Measurements from ENCODE around the gene FAM181A.

FAM181A gene

DNA sequence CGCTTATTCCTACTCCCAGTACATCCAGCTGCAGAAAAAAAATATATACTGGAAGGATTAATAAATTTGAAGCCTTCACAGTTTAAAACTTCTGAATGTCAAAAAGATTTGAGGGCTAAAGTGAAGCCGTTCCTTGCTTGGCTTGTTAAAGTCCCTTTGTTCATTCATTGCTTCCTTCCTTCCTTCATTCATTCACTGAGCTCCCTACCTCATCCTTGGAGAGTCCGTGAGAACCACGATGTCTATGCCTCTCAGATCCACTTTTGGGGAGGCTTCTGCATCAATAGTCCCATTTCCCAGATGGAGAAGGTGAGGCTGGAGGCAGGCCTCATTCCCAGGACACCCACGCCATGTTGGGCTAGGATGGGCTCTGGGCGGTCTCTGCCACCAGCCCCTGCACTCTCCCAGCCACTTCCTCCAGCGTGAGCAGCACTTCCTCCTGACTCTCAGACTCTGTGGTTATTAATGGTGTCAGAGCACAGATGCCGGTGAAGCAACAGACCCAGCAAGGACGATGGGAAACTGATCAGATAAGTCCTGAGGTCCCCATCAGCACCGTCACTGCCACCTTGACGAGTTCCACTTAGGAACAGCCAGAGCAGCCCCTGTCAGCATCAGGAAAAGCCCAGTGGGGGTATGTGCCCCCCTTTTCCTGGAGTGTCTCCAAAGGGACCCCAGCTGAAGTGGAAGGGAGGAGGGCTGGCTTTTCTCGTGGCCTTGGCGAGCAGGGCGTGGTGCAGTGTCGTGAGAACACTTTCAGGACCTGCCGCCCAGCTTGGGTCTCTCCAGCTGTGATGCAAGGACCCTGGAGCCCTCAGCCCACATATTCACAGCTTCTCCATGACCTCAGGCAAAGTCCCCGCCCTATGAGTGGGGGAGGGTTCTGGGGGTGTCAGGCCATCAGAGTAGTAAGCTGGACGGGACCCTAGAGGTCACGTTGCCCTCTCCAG is 28.0 kb downstream of the FAM181A start:
- no peaks in the 10 kb centered on the region for H3K36me3 ChIP-seq (ENCODE audit: control insufficient read depth, low read depth, low read length)
- H3K27me3 ChIP-seq (ENCODE audit: control insufficient read depth, insufficient read depth, low read length) = no peaks in the 10 kb centered on the region
- H3K4me1 ChIP-seq (ENCODE audit: control insufficient read depth, low read depth, low read length) = peaks cover 18% of the 10 kb centered on the region
- no peak overlapping the region for H3K4me3 ChIP-seq (ENCODE audit: low read length)
- no peak overlapping the region for H3K27ac ChIP-seq (ENCODE audit: low read length)
- H3K9me3 ChIP-seq (ENCODE audit: control insufficient read depth, low read depth, low read length) = no peaks in the 10 kb centered on the region
- no peak overlapping the region for H3K9ac ChIP-seq (ENCODE audit: low read length)

DNA sequence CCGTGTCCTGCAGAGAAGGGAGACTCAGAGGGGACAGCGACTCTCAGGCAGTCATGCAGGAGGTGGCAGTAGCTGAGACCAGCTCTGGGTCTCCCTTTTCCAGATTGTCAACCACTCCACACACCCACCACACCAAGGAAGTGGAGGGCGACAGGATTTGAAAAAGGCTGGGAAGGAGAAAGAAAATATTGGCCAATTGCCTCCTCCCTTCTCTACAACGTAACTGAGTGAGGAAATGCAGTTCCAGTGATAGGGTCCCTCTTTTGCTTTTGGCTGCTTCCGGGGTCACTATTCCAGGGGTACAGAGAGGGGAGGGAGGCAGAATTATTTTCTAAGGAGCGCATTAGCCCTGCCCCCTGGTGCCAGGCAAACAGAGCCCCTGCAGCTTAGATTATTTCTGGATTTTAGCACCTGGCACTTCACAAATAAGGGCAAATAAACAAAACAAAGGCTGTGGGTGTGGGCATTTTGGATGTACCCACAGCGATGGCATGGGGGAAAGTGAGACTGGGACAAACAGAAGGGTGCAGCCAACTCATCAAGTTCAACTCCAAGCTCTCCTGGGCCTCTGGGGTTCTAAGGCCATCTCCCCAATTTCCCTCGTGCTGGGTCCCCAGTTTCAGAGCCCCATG is 28.8 kb downstream of the FAM181A start:
- no peaks in the 10 kb centered on the region for H3K36me3 ChIP-seq (ENCODE audit: control insufficient read depth, low read depth, low read length)
- H3K27ac ChIP-seq (ENCODE audit: low read length) = no peak overlapping the region
- no peak overlapping the region for H3K9ac ChIP-seq (ENCODE audit: low read length)
- H3K27me3 ChIP-seq (ENCODE audit: control insufficient read depth, insufficient read depth, low read length) = no peaks in the 10 kb centered on the region
- H3K4me1 ChIP-seq (ENCODE audit: control insufficient read depth, low read depth, low read length) = peaks cover 18% of the 10 kb centered on the region
- no peaks in the 10 kb centered on the region for H3K9me3 ChIP-seq (ENCODE audit: control insufficient read depth, low read depth, low read length)
- H3K4me3 ChIP-seq (ENCODE audit: low read length) = no peak overlapping the region

DNA sequence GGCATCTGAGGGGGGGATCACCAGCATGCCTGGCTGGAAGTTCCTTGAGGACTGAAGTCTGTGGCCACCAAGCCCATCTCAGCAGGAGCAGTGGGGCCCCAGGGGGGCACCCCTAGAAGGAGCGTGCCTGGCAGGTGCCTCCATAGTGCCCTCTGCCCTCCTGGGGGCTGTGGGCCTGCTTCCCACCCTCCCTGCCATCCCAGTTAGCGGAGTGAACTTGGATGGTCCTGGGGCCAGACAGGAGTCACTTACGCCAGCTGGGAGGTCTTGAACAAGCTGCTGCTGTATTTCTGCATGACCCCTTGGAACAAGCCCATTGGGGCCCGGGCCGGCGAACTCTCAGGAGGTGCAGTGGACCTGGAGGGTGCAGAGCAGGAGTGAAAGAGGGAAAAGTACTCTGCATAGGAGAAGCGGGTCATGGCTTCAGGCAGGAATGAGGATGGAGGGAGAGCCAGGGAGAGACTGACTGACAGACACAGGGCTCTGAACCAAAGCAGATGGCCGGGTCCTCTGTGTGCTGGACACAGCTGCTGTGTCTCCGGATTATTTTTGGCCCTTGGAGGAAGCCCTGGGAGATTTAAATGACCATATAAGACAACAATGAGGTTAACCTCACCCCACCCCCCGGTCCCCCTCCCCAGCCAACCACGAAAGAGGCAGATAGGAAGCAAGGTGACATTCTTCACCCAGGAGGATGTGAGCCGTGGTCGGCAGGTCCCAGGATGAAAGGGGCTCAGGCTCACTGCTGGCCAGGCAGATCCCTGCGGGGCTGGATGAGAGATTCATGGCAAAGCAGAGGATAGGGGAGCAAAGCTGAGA is 29.6 kb downstream of the FAM181A start:
- H3K9me3 ChIP-seq (ENCODE audit: control insufficient read depth, low read depth, low read length) = no peaks in the 10 kb centered on the region
- H3K4me1 ChIP-seq (ENCODE audit: control insufficient read depth, low read depth, low read length) = peaks cover 18% of the 10 kb centered on the region
- no peak overlapping the region for H3K4me3 ChIP-seq (ENCODE audit: low read length)
- H3K9ac ChIP-seq (ENCODE audit: low read length) = no peak overlapping the region
- H3K36me3 ChIP-seq (ENCODE audit: control insufficient read depth, low read depth, low read length) = no peaks in the 10 kb centered on the region
- H3K27me3 ChIP-seq (ENCODE audit: control insufficient read depth, insufficient read depth, low read length) = no peaks in the 10 kb centered on the region
- no peak overlapping the region for H3K27ac ChIP-seq (ENCODE audit: low read length)

DNA sequence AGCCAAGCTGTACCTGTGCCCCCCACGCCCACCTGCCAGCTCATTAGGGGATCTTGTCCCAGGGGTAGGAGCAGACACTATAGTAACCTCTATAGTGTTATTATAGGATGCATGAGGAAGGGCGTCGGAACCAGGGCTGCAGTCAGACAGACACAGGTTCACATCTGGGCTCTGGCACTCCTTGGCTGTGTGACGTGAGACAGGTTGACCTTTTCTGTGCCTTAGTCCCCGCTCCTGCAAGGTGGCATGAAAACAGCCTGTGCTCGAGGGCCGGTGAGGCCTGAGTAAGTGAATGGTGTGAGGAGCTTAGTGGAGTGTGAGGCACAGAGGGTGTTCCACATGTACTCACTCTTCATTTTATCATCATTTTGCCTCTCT is 30.2 kb downstream of the FAM181A start:
- Histone ChIP-seq H3K27me3 (ENCODE audit: control insufficient read depth, insufficient read depth, low read length) (no peaks in the 10 kb centered on the region), H3K4me1 (ENCODE audit: control insufficient read depth, low read depth, low read length) (peaks cover 18% of the 10 kb centered on the region), H3K9ac (ENCODE audit: low read length) (no peak overlapping the region), H3K27ac (ENCODE audit: low read length) (no peak overlapping the region), H3K36me3 (ENCODE audit: control insufficient read depth, low read depth, low read length) (no peaks in the 10 kb centered on the region), H3K4me3 (ENCODE audit: low read length) (no peak overlapping the region), H3K9me3 (ENCODE audit: control insufficient read depth, low read depth, low read length) (no peaks in the 10 kb centered on the region)

DNA sequence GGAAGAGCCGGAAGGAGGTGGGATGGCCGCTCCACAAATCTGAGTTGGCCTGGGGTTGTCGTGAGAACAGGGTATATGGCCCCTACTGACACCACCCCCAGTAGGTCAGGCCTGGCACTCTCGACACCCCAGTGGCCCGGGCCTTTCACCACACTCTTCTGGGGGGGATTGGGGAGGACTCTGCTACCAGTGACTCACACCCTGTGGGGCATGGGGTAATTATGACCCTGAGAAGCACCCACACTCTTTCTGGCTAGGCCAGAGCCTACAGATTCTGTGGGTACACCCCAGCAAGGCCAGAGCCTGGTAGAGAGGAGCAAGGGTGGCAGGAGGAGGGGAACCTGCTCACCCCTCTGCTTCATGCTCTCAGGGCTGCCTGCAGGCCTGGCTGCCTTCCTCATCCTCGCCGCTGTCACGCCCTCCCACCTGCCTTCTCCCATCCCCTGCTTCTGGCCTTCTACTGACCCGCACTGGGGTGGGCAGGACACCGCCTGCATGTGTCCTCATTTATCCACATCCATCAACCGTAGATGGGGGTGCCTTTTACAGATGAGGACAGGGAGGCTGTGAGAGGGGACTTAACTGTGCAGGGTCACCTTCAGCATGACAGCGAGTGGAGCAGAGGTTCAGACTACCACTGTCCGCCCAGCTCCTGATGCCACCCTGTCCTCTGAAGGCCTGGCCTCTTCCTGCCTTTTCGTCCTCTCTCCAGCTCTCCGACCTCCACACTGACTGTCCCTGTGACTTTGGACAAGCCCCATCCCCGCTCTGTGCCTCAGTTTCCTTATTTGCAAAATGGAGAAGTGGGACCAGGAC is 30.8 kb downstream of the FAM181A start:
- H3K36me3 ChIP-seq (ENCODE audit: control insufficient read depth, low read depth, low read length) = no peaks in the 10 kb centered on the region
- H3K4me3 ChIP-seq (ENCODE audit: low read length) = no peak overlapping the region
- H3K4me1 ChIP-seq (ENCODE audit: control insufficient read depth, low read depth, low read length) = peaks cover 17% of the 10 kb centered on the region
- no peak overlapping the region for H3K27ac ChIP-seq (ENCODE audit: low read length)
- H3K9me3 ChIP-seq (ENCODE audit: control insufficient read depth, low read depth, low read length) = no peaks in the 10 kb centered on the region
- no peak overlapping the region for H3K9ac ChIP-seq (ENCODE audit: low read length)
- no peaks in the 10 kb centered on the region for H3K27me3 ChIP-seq (ENCODE audit: control insufficient read depth, insufficient read depth, low read length)

DNA sequence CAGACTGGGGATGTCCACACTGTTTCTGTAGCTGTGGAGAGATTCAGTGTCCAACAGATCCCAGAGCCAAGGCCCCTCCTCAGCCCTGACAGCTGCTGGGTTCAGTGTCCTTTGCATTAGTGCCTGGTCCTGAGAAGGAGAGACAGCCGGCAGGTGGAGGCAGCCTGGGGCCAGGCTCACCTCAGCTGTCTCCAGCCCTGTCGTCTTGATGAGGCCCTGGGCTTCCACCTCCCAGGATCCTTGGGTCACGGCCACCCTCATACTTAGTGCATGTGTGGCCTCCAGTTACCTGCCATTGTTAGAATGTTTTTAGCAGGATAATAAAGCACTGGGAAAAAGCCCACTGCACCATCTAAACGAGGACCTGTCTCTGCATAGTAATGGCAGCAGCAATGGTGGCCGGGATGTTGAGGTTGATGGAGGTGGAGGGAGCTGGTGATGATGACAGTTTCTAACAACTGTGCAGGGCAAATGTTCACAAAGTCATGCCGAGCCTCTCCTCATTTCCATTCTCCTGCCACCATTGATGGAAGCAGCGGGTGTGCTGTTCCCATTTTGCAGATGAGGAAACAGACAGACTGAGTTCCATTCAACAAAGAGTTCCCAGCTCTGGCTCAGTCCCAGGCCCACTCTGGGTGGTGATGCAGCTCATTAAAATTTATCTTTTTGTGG is 31.6 kb downstream of the FAM181A start:
- no peaks in the 10 kb centered on the region for H3K27me3 ChIP-seq (ENCODE audit: control insufficient read depth, insufficient read depth, low read length)
- H3K27ac ChIP-seq (ENCODE audit: low read length) = no peak overlapping the region
- H3K36me3 ChIP-seq (ENCODE audit: control insufficient read depth, low read depth, low read length) = no peaks in the 10 kb centered on the region
- H3K4me1 ChIP-seq (ENCODE audit: control insufficient read depth, low read depth, low read length) = peaks cover 14% of the 10 kb centered on the region
- H3K9me3 ChIP-seq (ENCODE audit: control insufficient read depth, low read depth, low read length) = no peaks in the 10 kb centered on the region
- no peak overlapping the region for H3K4me3 ChIP-seq (ENCODE audit: low read length)
- H3K9ac ChIP-seq (ENCODE audit: low read length) = no peak overlapping the region

DNA sequence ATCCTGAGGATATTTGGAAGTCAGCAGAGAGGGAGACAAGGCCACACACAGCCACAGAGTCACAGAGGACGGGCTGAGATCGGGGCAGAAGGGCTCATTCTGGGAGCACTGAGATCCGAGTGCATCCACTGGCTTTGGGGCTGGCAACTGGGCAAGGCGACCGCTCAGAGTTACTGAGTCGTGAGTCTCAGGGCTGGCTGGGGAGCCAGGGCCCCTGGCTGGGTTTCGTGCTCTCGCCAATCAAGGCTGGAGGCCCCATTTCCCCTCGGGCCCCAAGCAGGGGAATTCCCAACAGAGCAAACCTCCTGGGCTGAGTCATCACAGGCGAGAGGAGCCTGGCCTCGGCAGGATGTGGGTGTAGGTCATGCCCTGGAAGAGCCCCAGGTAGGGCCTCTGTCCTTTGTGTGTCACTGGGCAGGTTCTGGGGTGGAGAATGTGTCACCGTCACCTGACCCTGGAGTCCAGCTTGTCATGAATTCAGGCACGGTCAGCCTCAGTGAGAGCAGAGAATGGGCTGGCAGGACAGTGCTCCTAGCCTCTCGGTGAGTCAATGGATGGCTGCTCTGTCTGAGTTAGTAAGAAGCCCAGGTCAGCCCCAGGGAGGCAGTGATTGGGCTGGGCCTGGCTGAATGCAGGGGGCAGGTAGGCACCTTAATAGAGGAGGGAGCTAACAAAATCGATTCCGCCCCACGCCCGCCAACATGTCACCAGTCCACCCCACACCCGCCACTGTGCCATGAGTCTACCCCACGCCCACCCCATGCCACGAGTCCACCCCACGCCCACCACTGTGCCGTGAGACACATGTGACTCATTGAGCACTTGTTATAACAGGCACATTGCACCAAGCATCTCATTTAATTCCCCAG is 32.3 kb downstream of the FAM181A start:
- H3K9ac ChIP-seq (ENCODE audit: low read length) = no peak overlapping the region
- H3K9me3 ChIP-seq (ENCODE audit: control insufficient read depth, low read depth, low read length) = no peaks in the 10 kb centered on the region
- peaks cover 14% of the 10 kb centered on the region for H3K4me1 ChIP-seq (ENCODE audit: control insufficient read depth, low read depth, low read length)
- no peak overlapping the region for H3K4me3 ChIP-seq (ENCODE audit: low read length)
- no peaks in the 10 kb centered on the region for H3K36me3 ChIP-seq (ENCODE audit: control insufficient read depth, low read depth, low read length)
- H3K27ac ChIP-seq (ENCODE audit: low read length) = no peak overlapping the region
- no peaks in the 10 kb centered on the region for H3K27me3 ChIP-seq (ENCODE audit: control insufficient read depth, insufficient read depth, low read length)

DNA sequence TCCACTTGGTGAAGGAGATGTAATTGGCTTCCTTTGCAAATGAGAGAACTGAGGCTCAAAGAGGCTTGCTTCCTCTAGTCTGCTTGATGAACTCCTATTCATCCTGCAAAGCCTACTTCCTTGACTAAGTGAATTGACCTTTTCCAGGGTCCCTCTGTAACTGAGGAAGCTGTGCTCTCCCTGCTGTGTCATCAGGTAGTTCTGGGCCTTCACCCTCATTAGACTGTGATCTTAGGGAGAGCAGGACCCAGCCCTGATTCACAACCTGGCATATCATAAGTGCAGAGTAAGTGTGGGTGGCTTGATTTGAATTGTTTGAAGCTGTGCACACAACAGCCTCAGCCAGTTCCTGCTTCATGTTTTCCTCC is 32.9 kb downstream of the FAM181A start:
- Histone ChIP-seq H3K27me3 (ENCODE audit: control insufficient read depth, insufficient read depth, low read length) (no peaks in the 10 kb centered on the region), H3K27ac (ENCODE audit: low read length) (no peak overlapping the region), H3K9ac (ENCODE audit: low read length) (no peak overlapping the region), H3K36me3 (ENCODE audit: control insufficient read depth, low read depth, low read length) (no peaks in the 10 kb centered on the region), H3K4me1 (ENCODE audit: control insufficient read depth, low read depth, low read length) (peaks cover 14% of the 10 kb centered on the region), H3K4me3 (ENCODE audit: low read length) (no peak overlapping the region), H3K9me3 (ENCODE audit: control insufficient read depth, low read depth, low read length) (no peaks in the 10 kb centered on the region)

DNA sequence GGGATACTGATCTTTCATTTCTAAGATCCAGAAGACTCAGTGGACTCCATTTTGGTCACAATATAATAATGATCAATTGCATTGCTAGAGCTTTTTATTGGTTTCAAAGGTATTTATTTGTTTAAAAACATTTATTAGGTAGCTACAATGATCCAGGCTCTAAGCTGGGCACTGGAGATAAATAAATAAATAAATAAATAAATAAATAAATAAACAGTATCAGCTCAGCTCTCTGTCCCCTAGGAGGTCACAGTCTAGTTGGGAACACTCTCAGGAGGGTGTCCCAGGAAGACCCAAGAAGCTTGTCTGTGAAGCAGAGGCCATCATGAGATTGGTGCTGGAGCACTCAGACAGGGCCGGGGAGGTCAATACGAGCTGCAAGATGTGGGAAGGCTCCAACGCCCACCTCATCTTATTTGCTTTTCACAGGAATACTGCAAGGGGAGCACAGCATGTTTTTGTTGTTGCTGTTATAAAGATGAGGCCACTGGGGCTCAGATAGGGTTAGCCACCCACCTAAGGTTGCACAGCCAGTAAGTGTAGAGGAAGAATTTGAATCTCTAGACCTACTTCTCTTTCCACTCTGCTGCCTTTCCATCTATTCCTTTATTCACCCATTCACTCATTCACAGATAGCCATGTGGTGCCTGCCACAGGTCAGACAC is 33.8 kb downstream of the FAM181A start:
- no peak overlapping the region for H3K27ac ChIP-seq (ENCODE audit: low read length)
- H3K9me3 ChIP-seq (ENCODE audit: control insufficient read depth, low read depth, low read length) = no peaks in the 10 kb centered on the region
- no peak overlapping the region for H3K9ac ChIP-seq (ENCODE audit: low read length)
- H3K4me1 ChIP-seq (ENCODE audit: control insufficient read depth, low read depth, low read length) = peaks cover 12% of the 10 kb centered on the region
- H3K36me3 ChIP-seq (ENCODE audit: control insufficient read depth, low read depth, low read length) = no peaks in the 10 kb centered on the region
- no peaks in the 10 kb centered on the region for H3K27me3 ChIP-seq (ENCODE audit: control insufficient read depth, insufficient read depth, low read length)
- no peak overlapping the region for H3K4me3 ChIP-seq (ENCODE audit: low read length)

DNA sequence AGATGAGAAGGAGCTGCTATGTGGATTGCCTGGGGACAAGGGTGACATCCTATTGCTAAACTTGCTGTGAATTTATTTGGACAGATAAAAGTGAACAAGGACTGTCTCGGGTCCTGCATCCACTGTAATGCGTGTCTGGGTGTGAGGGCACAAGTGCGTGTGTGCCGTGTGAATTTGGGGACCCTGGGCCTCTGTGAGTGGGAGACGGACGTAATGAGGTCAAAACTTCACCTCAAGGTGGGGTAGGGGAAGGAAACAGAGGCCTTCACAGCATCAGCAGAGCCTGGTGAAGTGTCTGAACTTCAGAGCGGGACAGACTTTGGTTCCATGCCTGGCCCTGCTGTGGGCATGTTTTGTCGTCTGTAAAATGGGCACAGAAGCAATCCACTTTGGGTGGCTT is 34.5 kb downstream of the FAM181A start:
- no peak overlapping the region for H3K27ac ChIP-seq (ENCODE audit: low read length)
- H3K4me3 ChIP-seq (ENCODE audit: low read length) = no peak overlapping the region
- H3K4me1 ChIP-seq (ENCODE audit: control insufficient read depth, low read depth, low read length) = peaks cover 7% of the 10 kb centered on the region
- no peaks in the 10 kb centered on the region for H3K27me3 ChIP-seq (ENCODE audit: control insufficient read depth, insufficient read depth, low read length)
- H3K9me3 ChIP-seq (ENCODE audit: control insufficient read depth, low read depth, low read length) = no peaks in the 10 kb centered on the region
- H3K9ac ChIP-seq (ENCODE audit: low read length) = no peak overlapping the region
- H3K36me3 ChIP-seq (ENCODE audit: control insufficient read depth, low read depth, low read length) = no peaks in the 10 kb centered on the region
